H9 (cell line): Measurements from ENCODE around the gene NUDT22. TPM values are rescaled to one million over a fixed set of nuclear protein-coding genes. Genes with fewer than 3 reads are reported as not detected.

Experiments
- DNase-seq: peaks from one replicate; pipeline ENCODE4 v3.0.0-alpha.2; 2017
- H2AFZ ChIP-seq: one replicate; pipeline ENCODE4 v1.6.1; 2013; ENCODE audit warnings: mild to moderate bottlenecking, low read length, control low read depth, moderate library complexity
- H2AK5ac ChIP-seq: 2 replicates; pipeline ENCODE4 v1.6.1; 2013; ENCODE audit warnings: low read length, control low read depth, mixed read lengths; ENCODE audit not compliant: insufficient read length
- H2BK120ac ChIP-seq: one replicate; pipeline ENCODE4 v1.6.1; 2013; ENCODE audit warnings: low read depth, mild to moderate bottlenecking, low read length, control low read depth, inconsistent platforms; ENCODE audit not compliant: poor library complexity, severe bottlenecking
- H2BK12ac ChIP-seq: 2 replicates; pipeline ENCODE4 v1.6.1; 2013; ENCODE audit warnings: low read length, control low read depth, mixed read lengths, low read depth; ENCODE audit not compliant: insufficient read length
- H2BK15ac ChIP-seq: 2 replicates; pipeline ENCODE4 v1.6.1; 2013; ENCODE audit warnings: low read depth, low read length, control low read depth
- H2BK20ac ChIP-seq: one replicate; pipeline ENCODE4 v1.6.1; 2013; ENCODE audit warnings: low read depth, mild to moderate bottlenecking, low read length, control low read depth, inconsistent platforms; ENCODE audit not compliant: poor library complexity, severe bottlenecking
- H2BK5ac ChIP-seq: 2 replicates; pipeline ENCODE4 v1.6.1; 2013; ENCODE audit warnings: low read length, control low read depth, mixed read lengths; ENCODE audit not compliant: insufficient read length
- H3K14ac ChIP-seq: 2 replicates; pipeline ENCODE4 v1.6.1; 2013; ENCODE audit warnings: low read length, control low read depth; ENCODE audit not compliant: insufficient read depth
- H3K18ac ChIP-seq: 2 replicates; pipeline ENCODE4 v1.6.1; 2013; ENCODE audit warnings: low read depth, mild to moderate bottlenecking, mixed read lengths, low read length, control low read depth; ENCODE audit not compliant: insufficient read length
- H3K23ac ChIP-seq: 2 replicates; pipeline ENCODE4 v1.6.1; 2013; ENCODE audit warnings: low read length, control low read depth, mixed read lengths, low read depth; ENCODE audit not compliant: insufficient read length
- H3K23me2 ChIP-seq: 2 replicates; pipeline ENCODE4 v1.6.1; 2013; ENCODE audit warnings: low read depth, mild to moderate bottlenecking, mixed read lengths, low read length, control low read depth; ENCODE audit not compliant: insufficient read length, poor library complexity, severe bottlenecking
- H3K27ac ChIP-seq: 2 replicates; pipeline ENCODE4 v1.5.1; 2013; ENCODE audit warnings: low read length, control low read depth, mixed read lengths, low read depth; ENCODE audit not compliant: insufficient read length
- H3K27me3 ChIP-seq: 2 replicates; pipeline ENCODE4 v1.6.1; 2013; ENCODE audit warnings: low read length, control low read depth, inconsistent platforms; ENCODE audit not compliant: insufficient read depth
- H3K4ac ChIP-seq: 2 replicates; pipeline ENCODE4 v1.6.1; 2013; ENCODE audit warnings: low read depth, mild to moderate bottlenecking, control low read depth, inconsistent platforms, low read length, moderate library complexity
- H3K4me1 ChIP-seq: 2 replicates; pipeline ENCODE4 v1.6.1; 2013; ENCODE audit warnings: low read length, control low read depth, inconsistent platforms; ENCODE audit not compliant: insufficient read depth
- H3K4me2 ChIP-seq: 2 replicates; pipeline ENCODE4 v1.6.1; 2013; ENCODE audit warnings: low read length, control low read depth, mixed read lengths; ENCODE audit not compliant: insufficient read length, insufficient read depth
- H3K56ac ChIP-seq: 2 replicates; pipeline ENCODE4 v1.6.1; 2013; ENCODE audit warnings: low read depth, mild to moderate bottlenecking, mixed read lengths, low read length, control low read depth; ENCODE audit not compliant: insufficient read length
- H3K79me1 ChIP-seq: 2 replicates; pipeline ENCODE4 v1.6.1; 2013; ENCODE audit warnings: low read depth, mild to moderate bottlenecking, moderate library complexity, low read length, control low read depth, inconsistent platforms; ENCODE audit not compliant: insufficient read depth, poor library complexity, severe bottlenecking
- H3K79me2 ChIP-seq: 2 replicates; pipeline ENCODE4 v1.6.1; 2013; ENCODE audit warnings: low read length, control low read depth, inconsistent platforms; ENCODE audit not compliant: insufficient read depth
- H3K9ac ChIP-seq: 2 replicates; pipeline ENCODE4 v1.6.1; 2013; ENCODE audit warnings: low read length, control low read depth, mixed read lengths; ENCODE audit not compliant: insufficient read length; ENCODE audit errors: extremely low read depth
- H3K9me3 ChIP-seq: one replicate; pipeline ENCODE4 v1.6.1; 2013; ENCODE audit warnings: low read depth, low read length, inconsistent platforms; ENCODE audit not compliant: control insufficient read depth
- H3T11ph ChIP-seq: one replicate; pipeline ENCODE4 v1.6.1; 2013; ENCODE audit warnings: mild to moderate bottlenecking, low read length, control low read depth, inconsistent platforms
- H4K20me1 ChIP-seq: one replicate; pipeline ENCODE4 v1.6.1; 2013; ENCODE audit not compliant: control insufficient read depth, insufficient read length, insufficient read depth
- H4K5ac ChIP-seq: 2 replicates; pipeline ENCODE4 v1.6.1; 2013; ENCODE audit warnings: low read depth, mild to moderate bottlenecking, mixed read lengths, low read length, control low read depth; ENCODE audit not compliant: insufficient read length
- H4K8ac ChIP-seq: replicated peaks from 2 replicates; pipeline ENCODE4 v1.6.1; 2013; ENCODE audit warnings: low read length, control low read depth, mixed read lengths, low read depth; ENCODE audit not compliant: insufficient read length
- H4K91ac ChIP-seq: 2 replicates; pipeline ENCODE4 v1.6.1; 2013; ENCODE audit warnings: low read depth, mild to moderate bottlenecking, moderate library complexity, mixed read lengths, low read length, control low read depth; ENCODE audit not compliant: insufficient read length
- H3K27ac Mint-ChIP-seq, 3 experiments: 2 replicates in 2 of 3; 3 replicates in 1 of 3; pipeline ENCODE4 v1.8.0; 2020 to 2021; ENCODE audit warnings: mixed read lengths in 3 of 3, mild to moderate bottlenecking in 1 of 3, moderate library complexity in 1 of 3
- H3K27me3 Mint-ChIP-seq: 2 replicates; pipeline ENCODE4 v1.8.0; 2021; ENCODE audit warnings: low read depth, mild to moderate bottlenecking, moderate library complexity, mixed read lengths
- H3K36me3 Mint-ChIP-seq, 3 experiments: 2 replicates in 2 of 3; 3 replicates in 1 of 3; pipeline ENCODE4 v1.8.0; 2020 to 2021; ENCODE audit warnings: low read depth in 3 of 3, mixed read lengths in 3 of 3; ENCODE audit not compliant: insufficient read depth in 1 of 3
- H3K4me1 Mint-ChIP-seq, 2 experiments: 2 replicates each; pipeline ENCODE4 v1.8.0; 2020; ENCODE audit warnings: mixed read lengths in 2 of 2
- H3K4me3 Mint-ChIP-seq, 2 experiments: 2 replicates in 1 of 2; 3 replicates in 1 of 2; pipeline ENCODE4 v1.8.0; 2020 to 2021; ENCODE audit warnings: mild to moderate bottlenecking in 2 of 2, mixed read lengths in 2 of 2, moderate library complexity in 1 of 2
- H3K9me3 Mint-ChIP-seq, 2 experiments: 2 replicates in 1 of 2; 3 replicates in 1 of 2; pipeline ENCODE4 v1.8.0; 2020; ENCODE audit warnings: mild to moderate bottlenecking in 2 of 2, mixed read lengths in 2 of 2, moderate library complexity in 1 of 2
- CTCF ChIP-seq: fragments of 200-600 bp; sonication (generic); conservative IDR thresholded peaks from 3 replicates; pipeline ENCODE4 v1.8.0; 2021; ENCODE audit warnings: antibody characterized with exemption, mild to moderate bottlenecking
- WGBS: extraction: QIAGEN DNeasy Blood & Tissue Kit; methylation state at CpG from one replicate; pipeline ENCODE4 v1.1.7; 2013; ENCODE audit warnings: missing lambda C conversion rate, low lambda C conversion rate, mixed read lengths; ENCODE audit not compliant: insufficient read length; ENCODE audit errors: extremely low coverage; 5-methylcytosine and 5-hydroxymethylcytosine counted together
- total RNA-seq: library from RNA; stranded (reverse); gene quantifications from 2 replicates; pipeline ENCODE4 v1.2.1, GENCODE V29; 2021

The NUDT22 gene
- total RNA-seq, 1 experiment from 2014 or later: 39.6 TPM

DNA sequence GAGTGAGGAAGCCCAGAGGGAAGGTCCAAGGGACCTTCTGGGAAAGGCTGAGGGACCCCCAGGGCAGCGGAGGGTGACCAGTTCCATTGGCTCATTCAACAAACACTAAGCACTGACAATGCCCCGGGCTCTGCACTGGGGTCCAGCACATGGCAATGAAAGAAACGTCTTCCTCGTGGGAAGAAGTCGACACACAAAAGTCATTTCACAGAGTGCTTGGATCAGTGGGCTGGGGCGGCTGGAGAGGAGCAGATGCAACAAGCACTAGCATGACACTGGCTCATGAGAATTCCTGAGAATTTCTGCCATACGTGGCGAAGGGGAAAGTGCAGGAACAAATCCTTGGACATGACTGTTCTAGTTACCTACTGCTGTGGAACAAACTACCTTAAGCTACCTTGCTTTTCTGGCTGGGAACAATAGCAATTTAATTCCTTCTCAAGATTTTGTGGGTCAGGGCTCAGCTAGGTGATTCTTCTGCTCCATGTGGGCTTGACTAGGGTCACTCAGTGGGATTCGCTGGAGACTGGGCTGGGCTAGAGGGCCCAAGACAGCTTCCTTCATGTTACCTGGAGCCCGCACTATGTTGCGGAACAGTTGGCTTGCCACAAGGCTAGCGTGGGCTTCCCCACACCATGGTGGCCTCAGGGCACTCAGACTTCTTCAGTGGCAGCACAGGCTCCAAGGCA is 47.0 kb upstream of the NUDT22 start:
- peaks cover 4% of the 10 kb centered on the region; the same call in 1 of the 2 replicates for H3K4me1 ChIP-seq
- H2AFZ ChIP-seq: no peak overlapping the region
- peaks cover 22 to 24% of the 10 kb centered on the region in 2 experiments for H3K4me1 Mint-ChIP-seq
- H3T11ph ChIP-seq: no peak overlapping the region
- H4K5ac ChIP-seq: no peak overlapping the region
- no peak overlapping the region for H4K8ac ChIP-seq
- no peak overlapping the region for H3K14ac ChIP-seq
- H3K27me3 Mint-ChIP-seq: peaks cover 2% of the 10 kb centered on the region
- H3K79me2 ChIP-seq: no peaks in the 10 kb centered on the region
- no peaks in the 10 kb centered on the region for H3K79me1 ChIP-seq
- no peak overlapping the region for H2BK12ac ChIP-seq
- TF ChIP-seq CTCF: no peak
- no peak overlapping the region for H3K56ac ChIP-seq
- no peaks in the 10 kb centered on the region for H3K23me2 ChIP-seq
- no peaks in the 10 kb centered on the region; the same call in 1 of the 2 replicates for H3K27me3 ChIP-seq
- H3K23ac ChIP-seq: no peak overlapping the region
- H4K91ac ChIP-seq: no peak overlapping the region
- no peak overlapping the region for H3K4me3 Mint-ChIP-seq
- no peaks in the 10 kb centered on the region for H3K9me3 ChIP-seq
- peaks cover 2 to 5% of the 10 kb centered on the region in 2 experiments for H3K9me3 Mint-ChIP-seq
- H3K4me2 ChIP-seq: no peak overlapping the region
- H3K9ac ChIP-seq: no peak overlapping the region
- H3K36me3 Mint-ChIP-seq: peaks cover 20 to 34% (median 24%) of the 10 kb centered on the region in 3 experiments; a peak in 6 of 7 replicates
- no peak overlapping the region for H2AK5ac ChIP-seq
- no peak overlapping the region for H3K18ac ChIP-seq
- DNase-seq: no peak
- no peak overlapping the region for H3K27ac Mint-ChIP-seq
- no CpG with 5 or more reads among the region's 12 CpGs for WGBS
- peaks cover 3% of the 10 kb centered on the region for H4K20me1 ChIP-seq
- H3K4ac ChIP-seq: no peak overlapping the region
- no peak overlapping the region for H2BK5ac ChIP-seq
- H2BK20ac ChIP-seq: no peak overlapping the region
- no peak overlapping the region for H2BK15ac ChIP-seq
- no peak overlapping the region for H2BK120ac ChIP-seq
- no peak overlapping the region for H3K27ac ChIP-seq
